ENCODE data around the gene SLC24A3. TPM values are rescaled to one million over a fixed set of nuclear protein-coding genes. Genes with fewer than 3 reads are reported as not detected.

Gene SLC24A3
- total RNA-seq, 1 donor from 2014 or later, result not detected

DNA sequence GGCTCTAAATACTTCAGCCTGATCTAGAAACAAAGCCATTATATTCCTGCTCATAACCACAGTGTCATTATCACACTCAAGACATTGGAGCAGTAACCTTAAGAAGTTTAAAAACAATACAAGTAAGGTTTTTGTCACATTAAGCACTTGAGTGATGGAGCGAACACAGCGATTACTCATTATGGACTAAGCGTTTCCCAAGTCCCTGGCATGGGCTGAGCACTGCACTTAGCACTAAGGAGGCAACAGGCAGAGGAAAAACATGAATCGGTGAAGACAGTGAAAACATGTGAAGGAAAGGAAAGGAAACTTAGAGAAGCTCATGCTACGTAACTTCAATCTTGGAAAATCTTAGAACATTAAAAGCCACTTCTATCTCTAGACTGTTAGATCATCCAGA lies 108.7 kb downstream of the SLC24A3 start:
- no peak for ATAC-seq (ENCODE audit: low read depth)
- no peak for DNase-seq
- Mint-ChIP-seq H3K4me1 (no peaks in the 10 kb centered on the region), H3K36me3 (ENCODE audit: low read depth) (no peaks in the 10 kb centered on the region), H3K27ac (no peak overlapping the region), H3K4me3 (no peak overlapping the region), H3K9me3 (no peaks in the 10 kb centered on the region), H3K27me3 (peaks cover 17% of the 10 kb centered on the region)
- TF ChIP-seq, protein P1, sequence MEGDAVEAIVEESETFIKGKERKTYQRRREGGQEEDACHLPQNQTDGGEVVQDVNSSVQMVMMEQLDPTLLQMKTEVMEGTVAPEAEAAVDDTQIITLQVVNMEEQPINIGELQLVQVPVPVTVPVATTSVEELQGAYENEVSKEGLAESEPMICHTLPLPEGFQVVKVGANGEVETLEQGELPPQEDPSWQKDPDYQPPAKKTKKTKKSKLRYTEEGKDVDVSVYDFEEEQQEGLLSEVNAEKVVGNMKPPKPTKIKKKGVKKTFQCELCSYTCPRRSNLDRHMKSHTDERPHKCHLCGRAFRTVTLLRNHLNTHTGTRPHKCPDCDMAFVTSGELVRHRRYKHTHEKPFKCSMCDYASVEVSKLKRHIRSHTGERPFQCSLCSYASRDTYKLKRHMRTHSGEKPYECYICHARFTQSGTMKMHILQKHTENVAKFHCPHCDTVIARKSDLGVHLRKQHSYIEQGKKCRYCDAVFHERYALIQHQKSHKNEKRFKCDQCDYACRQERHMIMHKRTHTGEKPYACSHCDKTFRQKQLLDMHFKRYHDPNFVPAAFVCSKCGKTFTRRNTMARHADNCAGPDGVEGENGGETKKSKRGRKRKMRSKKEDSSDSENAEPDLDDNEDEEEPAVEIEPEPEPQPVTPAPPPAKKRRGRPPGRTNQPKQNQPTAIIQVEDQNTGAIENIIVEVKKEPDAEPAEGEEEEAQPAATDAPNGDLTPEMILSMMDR (IDR thresholded peaks at IDR 0.05), result no peak
- POLR2A ChIA-PET, result no interaction called here
- CTCF ChIA-PET, result no interaction called here
- intact Hi-C loops (cut with micrococcal nuclease), result no loop called here

- Mint-ChIP-seq H3K4me1 (no peaks in the 10 kb centered on the region), H3K36me3 (ENCODE audit: low read depth) (no peaks in the 10 kb centered on the region), H3K9me3 (no peaks in the 10 kb centered on the region), H3K27ac (no peak overlapping the region), H3K27me3 (peaks cover 18% of the 10 kb centered on the region), H3K4me3 (no peak overlapping the region)
- TF ChIP-seq, protein P1 (IDR thresholded peaks at IDR 0.05), result no peak
- CTCF ChIA-PET, result no interaction called here
- DNase-seq (no peak), ATAC-seq (ENCODE audit: low read depth) (no peak)
- POLR2A ChIA-PET, result no interaction called here
- intact Hi-C loops (cut with micrococcal nuclease), result no loop called here
These were observed 109.9 kb downstream of the SLC24A3 start for GRCh38 chr20:19322061-19322985.

DNA sequence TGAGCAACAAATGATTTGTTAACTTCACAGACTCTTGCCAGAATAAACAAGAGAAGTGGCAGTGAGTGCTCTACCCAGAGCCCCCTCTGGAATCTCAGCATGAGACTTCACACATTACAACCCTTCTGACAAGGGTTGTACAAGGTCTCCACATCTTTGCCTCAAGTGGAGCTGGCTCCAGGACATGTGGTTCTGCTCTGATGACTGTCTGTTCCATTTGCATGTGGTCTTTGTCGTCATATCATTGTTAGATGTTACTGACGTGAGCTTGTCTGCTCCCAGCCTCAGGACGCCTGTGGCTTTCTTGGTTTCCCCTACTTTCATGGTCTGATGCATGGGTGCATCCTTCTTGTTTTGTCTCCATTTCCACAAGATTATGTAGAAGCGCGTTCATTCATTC lies 115.0 kb downstream of the SLC24A3 start:
- ChIA-PET POLR2A (no interaction called here), CTCF (no interaction called here)
- H3K27me3 Mint-ChIP-seq, result peaks cover 20% of the 10 kb centered on the region
- intact Hi-C loops (cut with micrococcal nuclease), result no loop called here
- no peaks in the 10 kb centered on the region for H3K9me3 Mint-ChIP-seq
- ATAC-seq (ENCODE audit: low read depth) (no peak), DNase-seq (no peak)
- H3K4me1 Mint-ChIP-seq, result no peaks in the 10 kb centered on the region
- TF ChIP-seq, protein P1 (IDR thresholded peaks at IDR 0.05), result no peak
- no peak overlapping the region for H3K27ac Mint-ChIP-seq
- H3K36me3 Mint-ChIP-seq (ENCODE audit: low read depth), result no peaks in the 10 kb centered on the region
- no peak overlapping the region for H3K4me3 Mint-ChIP-seq

GRCh38 chr20:19328676-19329075 lies 116.2 kb downstream of the SLC24A3 start:
- Mint-ChIP-seq H3K4me3 (no peak overlapping the region), H3K27ac (no peak overlapping the region), H3K36me3 (ENCODE audit: low read depth) (no peaks in the 10 kb centered on the region), H3K27me3 (peaks cover 27% of the 10 kb centered on the region), H3K9me3 (no peaks in the 10 kb centered on the region), H3K4me1 (no peaks in the 10 kb centered on the region)
- ATAC-seq (ENCODE audit: low read depth) (no peak), DNase-seq (no peak)
- TF ChIP-seq, protein P1 (IDR thresholded peaks at IDR 0.05), result no peak
- POLR2A ChIA-PET, result no interaction called here
- CTCF ChIA-PET, result interaction anchor here (1.3 kb wide), 1 partner anchor 11 kb away, joined by 3 read pairs; no protein-coding TSS in a partner anchor
- intact Hi-C loops (cut with micrococcal nuclease), result no loop called here

- no peak for DNase-seq
- H3K4me1 Mint-ChIP-seq, result no peaks in the 10 kb centered on the region
- no peak overlapping the region for H3K27ac Mint-ChIP-seq
- H3K36me3 Mint-ChIP-seq (ENCODE audit: low read depth), result no peaks in the 10 kb centered on the region
- POLR2A ChIA-PET, result no interaction called here
- no peak for ATAC-seq (ENCODE audit: low read depth)
- no peaks in the 10 kb centered on the region for H3K9me3 Mint-ChIP-seq
- intact Hi-C loops (cut with micrococcal nuclease), result no loop called here
- CTCF ChIA-PET, result interaction anchor here (1.3 kb wide), 1 partner anchor 10 kb away, joined by 3 read pairs; no protein-coding TSS in a partner anchor
- H3K4me3 Mint-ChIP-seq, result no peak overlapping the region
- TF ChIP-seq, protein P1 (IDR thresholded peaks at IDR 0.05), result no peak
- peaks cover 27% of the 10 kb centered on the region for H3K27me3 Mint-ChIP-seq
These were observed 117.6 kb downstream of the SLC24A3 start for GRCh38 chr20:19330038-19330437.
